ENCODE results near the gene CDK7.

CDK7 gene

DNA sequence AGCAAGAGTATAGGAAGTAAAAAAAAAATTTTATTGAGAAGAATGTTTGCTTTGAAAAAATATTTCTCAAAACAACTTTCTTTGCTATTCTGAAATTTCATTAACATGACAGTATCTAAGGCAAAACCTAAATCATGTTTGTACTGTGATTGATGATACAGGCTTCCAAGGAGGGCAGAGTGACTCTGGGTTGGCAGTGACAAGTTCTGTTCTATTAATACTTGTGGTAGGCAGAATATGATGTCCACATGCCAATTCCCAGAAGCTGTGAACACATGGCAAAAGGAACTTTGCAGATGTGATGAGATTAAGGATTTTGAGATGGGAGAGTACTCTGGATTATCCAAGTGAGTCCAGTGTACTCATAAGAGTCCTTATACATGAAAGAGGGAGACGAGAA, 81.3 kb downstream of the CDK7 start:
- Histone ChIP-seq H3K27ac (ENCODE audit: extremely low read depth, low read depth, low read length) (no peak overlapping the region), H3K4me1 (ENCODE audit: control insufficient read depth, insufficient read depth, low read length) (no peaks in the 10 kb centered on the region), H3K36me3 (ENCODE audit: control insufficient read depth in 2 of 2, insufficient read depth in 1 of 2, low read length in 2 of 2) (peaks cover 10 to 26% of the 10 kb centered on the region in 2 experiments; a peak in 2 of 3 replicates), H3K4me3 (ENCODE audit: low read depth, low read length) (no peak overlapping the region), H3K9me3 (ENCODE audit: control insufficient read depth, insufficient read depth, low read depth, low read length) (no peaks in the 10 kb centered on the region)
- TF ChIP-seq, protein P1, sequence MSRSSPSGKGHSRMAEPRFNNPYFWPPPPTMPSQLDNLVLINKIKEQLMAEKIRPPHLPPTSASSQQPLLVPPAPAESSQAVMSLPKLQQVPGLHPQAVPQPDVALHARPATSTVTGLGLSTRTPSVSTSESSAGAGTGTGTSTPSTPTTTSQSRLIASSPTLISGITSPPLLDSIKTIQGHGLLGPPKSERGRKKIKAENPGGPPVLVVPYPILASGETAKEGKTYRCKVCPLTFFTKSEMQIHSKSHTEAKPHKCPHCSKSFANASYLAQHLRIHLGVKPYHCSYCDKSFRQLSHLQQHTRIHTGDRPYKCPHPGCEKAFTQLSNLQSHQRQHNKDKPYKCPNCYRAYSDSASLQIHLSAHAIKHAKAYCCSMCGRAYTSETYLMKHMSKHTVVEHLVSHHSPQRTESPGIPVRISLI (tag by site-specific recombination; IDR thresholded peaks at IDR 0.05) = 0 out of 2 replicates have a peak, but pooled peaks have one; percentile 17
- no peak for TF ChIP-seq ZNF600 (tag by site-specific recombination; IDR thresholded peaks at IDR 0.05)
- TF ChIP-seq ZNF473 (tag by site-specific recombination; IDR thresholded peaks at IDR 0.05) = no peak
- no peak for TF ChIP-seq SP7 (tag by site-specific recombination; IDR thresholded peaks at IDR 0.05)
- TF ChIP-seq ZBTB48 (tag by site-specific recombination; IDR thresholded peaks at IDR 0.05) = no peak
- no peak for TF ChIP-seq SP2 (tag by site-specific recombination; IDR thresholded peaks at IDR 0.05)
- TF ChIP-seq, protein P2, sequence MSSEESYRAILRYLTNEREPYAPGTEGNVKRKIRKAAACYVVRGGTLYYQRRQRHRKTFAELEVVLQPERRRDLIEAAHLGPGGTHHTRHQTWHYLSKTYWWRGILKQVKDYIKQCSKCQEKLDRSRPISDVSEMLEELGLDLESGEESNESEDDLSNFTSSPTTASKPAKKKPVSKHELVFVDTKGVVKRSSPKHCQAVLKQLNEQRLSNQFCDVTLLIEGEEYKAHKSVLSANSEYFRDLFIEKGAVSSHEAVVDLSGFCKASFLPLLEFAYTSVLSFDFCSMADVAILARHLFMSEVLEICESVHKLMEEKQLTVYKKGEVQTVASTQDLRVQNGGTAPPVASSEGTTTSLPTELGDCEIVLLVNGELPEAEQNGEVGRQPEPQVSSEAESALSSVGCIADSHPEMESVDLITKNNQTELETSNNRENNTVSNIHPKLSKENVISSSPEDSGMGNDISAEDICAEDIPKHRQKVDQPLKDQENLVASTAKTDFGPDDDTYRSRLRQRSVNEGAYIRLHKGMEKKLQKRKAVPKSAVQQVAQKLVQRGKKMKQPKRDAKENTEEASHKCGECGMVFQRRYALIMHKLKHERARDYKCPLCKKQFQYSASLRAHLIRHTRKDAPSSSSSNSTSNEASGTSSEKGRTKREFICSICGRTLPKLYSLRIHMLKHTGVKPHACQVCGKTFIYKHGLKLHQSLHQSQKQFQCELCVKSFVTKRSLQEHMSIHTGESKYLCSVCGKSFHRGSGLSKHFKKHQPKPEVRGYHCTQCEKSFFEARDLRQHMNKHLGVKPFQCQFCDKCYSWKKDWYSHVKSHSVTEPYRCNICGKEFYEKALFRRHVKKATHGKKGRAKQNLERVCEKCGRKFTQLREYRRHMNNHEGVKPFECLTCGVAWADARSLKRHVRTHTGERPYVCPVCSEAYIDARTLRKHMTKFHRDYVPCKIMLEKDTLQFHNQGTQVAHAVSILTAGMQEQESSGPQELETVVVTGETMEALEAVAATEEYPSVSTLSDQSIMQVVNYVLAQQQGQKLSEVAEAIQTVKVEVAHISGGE (tag by site-specific recombination; conservative IDR thresholded peaks at IDR 0.05; ENCODE audit: low read depth) = no peak
- TF ChIP-seq ZFP69B (tag by site-specific recombination; IDR thresholded peaks at IDR 0.05) = no peak
- POLR2A ChIA-PET = no interaction called here
- CTCF ChIA-PET = no interaction called here

DNA sequence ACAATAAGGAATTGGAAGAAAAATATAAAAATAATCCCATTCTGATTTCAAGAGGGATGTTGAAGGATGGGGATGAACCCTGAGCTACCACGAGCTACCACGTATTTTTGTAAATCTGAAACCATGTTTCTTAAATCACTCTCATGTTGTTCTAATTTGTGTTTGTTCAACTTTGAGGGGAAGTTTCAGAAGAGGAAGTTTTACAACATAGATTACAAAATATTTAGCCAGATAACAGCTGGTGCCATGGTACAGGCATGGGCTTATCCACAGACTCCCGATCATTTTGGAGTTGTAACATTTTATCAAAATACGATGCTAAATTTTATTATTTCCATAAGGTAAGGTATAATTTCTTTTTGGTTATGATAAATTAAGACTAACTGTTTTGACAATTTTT, 82.7 kb downstream of the CDK7 start:
- H3K4me3 ChIP-seq (ENCODE audit: low read depth, low read length) = no peak overlapping the region
- no peak overlapping the region for H3K27ac ChIP-seq (ENCODE audit: extremely low read depth, low read depth, low read length)
- H3K9me3 ChIP-seq (ENCODE audit: control insufficient read depth, insufficient read depth, low read depth, low read length) = no peaks in the 10 kb centered on the region
- ChIA-PET POLR2A (no interaction called here), CTCF (interaction anchor here (1.3 kb wide), 1 partner anchor 18 kb away, joined by 3 read pairs; no protein-coding TSS in a partner anchor)
- no peak for TF ChIP-seq ZNF776 (tag by site-specific recombination; IDR thresholded peaks at IDR 0.05; ENCODE audit: borderline replicate concordance)
- TF ChIP-seq GFI1B (tag by site-specific recombination; IDR thresholded peaks at IDR 0.05) = no peak
- TF ChIP-seq ZNF16 (tag by site-specific recombination; IDR thresholded peaks at IDR 0.05; ENCODE audit: low read depth) = no peak
- no peak for TF ChIP-seq ZNF155 (tag by site-specific recombination; IDR thresholded peaks at IDR 0.05)
- TF ChIP-seq IKZF3 (tag by site-specific recombination; IDR thresholded peaks at IDR 0.05) = no peak
- no peak for TF ChIP-seq SCRT1 (tag by site-specific recombination; IDR thresholded peaks at IDR 0.05; ENCODE audit: borderline replicate concordance)
- no peaks in the 10 kb centered on the region for H3K4me1 ChIP-seq (ENCODE audit: control insufficient read depth, insufficient read depth, low read length)
- peaks cover 10 to 20% of the 10 kb centered on the region in 2 experiments; a peak in 2 of 3 replicates for H3K36me3 ChIP-seq (ENCODE audit: control insufficient read depth in 2 of 2, insufficient read depth in 1 of 2, low read length in 2 of 2)

DNA sequence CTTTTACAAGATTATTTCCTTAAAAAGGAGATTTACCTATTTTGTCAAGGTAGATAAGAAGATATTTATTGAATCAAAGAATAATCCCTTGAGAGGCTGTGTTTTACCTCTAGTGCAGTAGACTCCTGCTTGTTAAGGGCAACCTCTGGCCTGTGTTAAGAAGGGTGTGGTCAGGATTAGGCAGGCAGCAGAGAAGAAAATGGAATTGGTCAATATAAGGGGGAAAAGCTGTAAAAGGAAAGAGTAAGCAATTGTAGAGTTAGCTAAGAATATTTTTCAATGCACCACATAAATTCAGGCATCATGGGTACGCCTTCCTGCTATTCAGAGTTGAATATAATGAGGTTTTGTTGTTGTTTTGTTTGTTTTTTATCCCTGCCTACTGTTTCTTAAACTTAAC, 91.7 kb downstream of the CDK7 start:
- ChIA-PET POLR2A (no interaction called here), CTCF (interaction anchor here (0.6 kb wide), 1 partner anchor 233 kb away, joined by 3 read pairs; no protein-coding TSS in a partner anchor)
- H3K36me3 ChIP-seq (ENCODE audit: control insufficient read depth in 2 of 2, insufficient read depth in 1 of 2, low read length in 2 of 2) = no peaks in the 10 kb centered on the region; a peak in 1 of 3 replicates
- no peak overlapping the region for H3K4me3 ChIP-seq (ENCODE audit: low read depth, low read length)
- TF ChIP-seq ZNF10 (tag by site-specific recombination; IDR thresholded peaks at IDR 0.05) = no peak
- TF ChIP-seq ZBTB17 (tag by site-specific recombination; IDR thresholded peaks at IDR 0.05) = peak; percentile 79
- H3K4me1 ChIP-seq (ENCODE audit: control insufficient read depth, insufficient read depth, low read length) = peaks cover 5% of the 10 kb centered on the region; the same call in 1 of the 2 replicates
- H3K27ac ChIP-seq (ENCODE audit: extremely low read depth, low read depth, low read length) = no peak overlapping the region
- no peaks in the 10 kb centered on the region for H3K9me3 ChIP-seq (ENCODE audit: control insufficient read depth, insufficient read depth, low read depth, low read length)

Measured in HEK293 (cell line).